ENCODE data around the gene CALHM6. TPM values are rescaled to one million over a fixed set of nuclear protein-coding genes. Genes with fewer than 3 reads are reported as not detected.

Gene CALHM6
- total and polyA plus RNA-seq, 10 donors: 84.2 to 212 (median 168) TPM

DNA sequence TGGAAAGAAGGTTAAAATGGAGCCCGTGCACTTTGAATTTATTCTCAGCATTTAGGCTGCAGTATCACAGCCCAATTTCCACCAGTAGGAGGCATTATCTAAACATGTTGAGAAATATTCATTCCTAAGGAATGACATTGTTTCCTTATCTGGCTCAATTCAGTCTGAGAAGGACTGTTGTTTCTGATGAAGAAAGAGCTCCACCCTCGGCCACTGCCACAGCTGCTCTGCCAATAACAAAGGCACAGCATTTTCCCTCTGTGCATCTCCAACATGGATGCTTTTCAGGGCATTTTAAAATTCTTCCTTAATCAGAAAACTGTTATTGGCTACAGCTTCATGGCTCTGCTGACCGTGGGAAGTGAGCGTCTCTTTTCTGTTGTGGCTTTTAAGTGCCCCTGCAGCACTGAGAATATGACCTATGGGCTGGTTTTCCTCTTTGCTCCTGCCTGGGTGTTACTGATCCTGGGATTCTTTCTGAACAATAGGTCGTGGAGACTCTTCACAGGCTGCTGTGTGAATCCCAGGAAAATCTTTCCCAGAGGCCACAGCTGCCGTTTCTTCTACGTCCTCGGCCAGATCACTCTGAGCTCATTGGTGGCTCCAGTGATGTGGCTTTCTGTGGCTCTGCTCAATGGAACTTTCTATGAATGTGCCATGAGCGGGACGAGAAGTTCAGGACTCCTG lies 50.4 kb downstream of the CALHM6 start, which contains the start of gene CALHM5:
Gene CALHM5 (plus strand): TSS at position 216 of the 687 bp plus-strand sequence. CDS start 58 bp downstream, at position 274.
- no peak for DNase-seq
- TF ChIP-seq POLR2A (IDR thresholded peaks at IDR 0.05): no peak
- peak in 10 of 11 experiments; percentile 18 to 67 (median 54) for TF ChIP-seq CTCF (IDR thresholded peaks at IDR 0.05 in 8 of 11, conservative IDR thresholded peaks at IDR 0.05 in 3 of 11)
- TF ChIP-seq POLR2AphosphoS5 (IDR thresholded peaks at IDR 0.05): peak in 1 of 3 donors; percentile 31
- 49 to 72% (median 65%) methylated on average over 10 of the region's 10 CpGs for WGBS, 5 donors

DNA sequence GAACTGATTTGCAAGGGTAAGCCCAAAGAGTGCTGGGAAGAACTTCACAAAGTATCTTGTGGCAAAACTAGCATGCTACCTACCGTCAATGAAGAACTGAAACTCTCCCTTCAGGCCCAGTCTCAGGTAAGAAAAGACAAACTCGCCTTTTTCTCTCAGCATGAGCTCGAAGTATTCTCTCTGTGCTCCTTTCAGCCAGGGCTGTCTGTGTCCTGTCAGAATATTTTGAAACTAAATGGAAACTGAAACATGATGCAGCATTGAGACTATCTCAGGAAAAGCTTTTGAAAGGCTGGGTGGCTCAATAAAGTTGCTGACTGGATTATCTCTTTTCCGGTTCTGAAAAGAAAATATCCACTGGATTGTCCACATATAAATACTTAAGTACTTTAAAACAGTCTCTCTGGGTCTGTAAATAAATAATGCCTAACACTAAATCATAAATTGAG lies 51.0 kb downstream of the CALHM6 start:
- intact Hi-C loops (cut with DNase I; ENCODE audit: low total_unique reads): no loop called here
- Histone ChIP-seq H3K36me3 (peaks cover 0 to 7% (median 0%) of the 10 kb centered on the region in 6 donors), H3K27me3 (replicated peaks in 1 of 7) (no peaks in the 10 kb centered on the region), H3K9me3 (peaks cover 0 to 13% (median 0%) of the 10 kb centered on the region in 8 donors), H3K4me3 (peak overlapping the region; percentile 7 to 59 (median 26)), H3K4me1 (peaks cover 0 to 31% (median 12%) of the 10 kb centered on the region in 6 donors), H3K27ac (peak overlapping the region; percentile 70 to 87 (median 84))
- no peak for TF ChIP-seq POLR2AphosphoS5 (IDR thresholded peaks at IDR 0.05)
- TF ChIP-seq POLR2A (IDR thresholded peaks at IDR 0.05): no peak
- no peak for TF ChIP-seq CTCF (IDR thresholded peaks at IDR 0.05 in 8 of 11, conservative IDR thresholded peaks at IDR 0.05 in 3 of 11)
- no peak for DNase-seq
- 36 to 54% (median 52%) methylated on average over 4 of the region's 4 CpGs for WGBS, 5 donors

More for the DNA sequence above, 50.4 kb downstream of the CALHM6 start, which contains the start of gene CALHM5:
- H3K36me3 ChIP-seq: peaks cover 0 to 7% (median 0%) of the 10 kb centered on the region in 6 donors
- peak within 1 kb of the TSS; percentile 70 to 87 (median 84) for H3K27ac ChIP-seq
- H3K27me3 ChIP-seq (replicated peaks in 1 of 7): no peaks in the 10 kb centered on the region
- H3K9me3 ChIP-seq: peaks cover 0 to 13% (median 0%) of the 10 kb centered on the region in 8 donors
- H3K4me1 ChIP-seq: peaks cover 0 to 31% (median 12%) of the 10 kb centered on the region in 6 donors
- H3K4me3 ChIP-seq: peak within 1 kb of the TSS; percentile 7 to 59 (median 26)
- intact Hi-C loops (cut with DNase I; ENCODE audit: low total_unique reads): no loop called here

DNA sequence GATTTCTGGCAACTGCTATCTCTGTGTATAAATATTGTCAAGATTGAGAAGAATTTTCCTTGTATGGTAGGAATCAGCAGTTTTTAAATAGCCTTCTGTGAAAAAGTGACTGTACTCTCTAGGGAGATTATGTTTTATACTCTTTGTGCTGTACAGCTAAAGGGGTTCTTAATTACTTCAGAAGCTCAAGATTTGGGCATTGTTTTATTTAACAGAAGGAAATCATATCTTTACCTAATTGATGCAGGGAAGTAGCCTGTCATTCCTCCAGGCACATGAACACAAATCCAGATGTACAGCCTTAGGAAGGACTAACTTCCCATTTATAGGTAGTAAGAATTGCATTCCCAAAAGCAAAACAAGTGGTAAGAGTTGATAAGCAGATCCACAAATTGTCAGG lies 51.6 kb downstream of the CALHM6 start:
- no peaks in the 10 kb centered on the region for H3K27me3 ChIP-seq (replicated peaks in 1 of 7)
- no peak for DNase-seq
- TF ChIP-seq CTCF (IDR thresholded peaks at IDR 0.05 in 8 of 11, conservative IDR thresholded peaks at IDR 0.05 in 3 of 11): no peak
- no peak for TF ChIP-seq POLR2AphosphoS5 (IDR thresholded peaks at IDR 0.05)
- no peak for TF ChIP-seq POLR2A (IDR thresholded peaks at IDR 0.05)
- peaks cover 0 to 31% (median 12%) of the 10 kb centered on the region in 6 donors for H3K4me1 ChIP-seq
- peaks cover 0 to 13% (median 0%) of the 10 kb centered on the region in 8 donors for H3K9me3 ChIP-seq
- H3K27ac ChIP-seq: peak overlapping the region; percentile 70 to 87 (median 84)
- peaks cover 0 to 7% (median 0%) of the 10 kb centered on the region in 6 donors for H3K36me3 ChIP-seq
- intact Hi-C loops (cut with DNase I; ENCODE audit: low total_unique reads): no loop called here
- peak overlapping the region in 6 of 8 donors; percentile 16 to 59 (median 28) for H3K4me3 ChIP-seq

Other genes starting within 250 kb of the CALHM6 start
- gene TSPYL4, start 207.3 kb upstream of the CALHM6 start, total RNA-seq: 10 to 100 TPM; 11.2 to 19.0 (median 13.5) TPM
- 1 to 10 TPM; 7.2 to 7.8 (median 7.5) TPM for gene TSPYL4, start 207.3 kb upstream of the CALHM6 start, polyA plus RNA-seq
- 10 to 100 TPM; 63.1 to 97.7 (median 73.4) TPM for gene TSPYL1, start 181.4 kb upstream of the CALHM6 start, total RNA-seq
- 10 to 100 TPM; 28.7 to 41.7 (median 29.2) TPM for gene TSPYL1, start 181.4 kb upstream of the CALHM6 start, polyA plus RNA-seq
- gene DSE, start 90.4 kb upstream of the CALHM6 start, total RNA-seq: 10 to 100 TPM; 52.9 to 82.3 (median 65.4) TPM
- gene DSE, start 90.4 kb upstream of the CALHM6 start, polyA plus RNA-seq: 1 to 10 TPM; 8.2 to 9.4 (median 9.2) TPM
- 1 to 10 TPM; 1.3 to 2.6 (median 2.3) TPM for gene CALHM5, start 50.3 kb downstream of the CALHM6 start, total RNA-seq
- under 1 TPM; 0.24 to 0.67 (median 0.35) TPM for gene CALHM5, start 50.3 kb downstream of the CALHM6 start, polyA plus RNA-seq
- gene TRAPPC3L, start 84.3 kb downstream of the CALHM6 start, total RNA-seq: 1 to 10 TPM; 1.3 to 6.3 (median 3.3) TPM
- 1 to 10 TPM in 1 of 3 donors, under 1 TPM in 2; 0.33 to 3.0 (median 0.71) TPM for gene TRAPPC3L, start 84.3 kb downstream of the CALHM6 start, polyA plus RNA-seq
- not detected for gene CALHM4, start 92.4 kb downstream of the CALHM6 start, total RNA-seq
- not detected for gene CALHM4, start 92.4 kb downstream of the CALHM6 start, polyA plus RNA-seq
- gene RWDD1, start 110.1 kb downstream of the CALHM6 start, total RNA-seq: 10 to 100 TPM; 25.8 to 50.0 (median 30.8) TPM
- gene RWDD1, start 110.1 kb downstream of the CALHM6 start, polyA plus RNA-seq: 10 to 100 TPM; 45.2 to 57.5 (median 50.5) TPM
- gene RSPH4A, start 155.1 kb downstream of the CALHM6 start, total RNA-seq: 1 to 10 TPM in 3 of 7 donors, under 1 TPM in 4; 0.27 to 1.8 (median 0.77) TPM
- under 1 TPM; 0.17 to 0.59 (median 0.29) TPM for gene RSPH4A, start 155.1 kb downstream of the CALHM6 start, polyA plus RNA-seq
- 10 to 100 TPM; 12.8 to 17.5 (median 14.6) TPM for gene ZUP1, start 207.4 kb downstream of the CALHM6 start, total RNA-seq
- 10 to 100 TPM; 11.6 to 19.6 (median 11.8) TPM for gene ZUP1, start 207.4 kb downstream of the CALHM6 start, polyA plus RNA-seq
- 10 to 100 TPM; 11.7 to 29.6 (median 21.4) TPM for gene KPNA5, start 219.8 kb downstream of the CALHM6 start, total RNA-seq
- gene KPNA5, start 219.8 kb downstream of the CALHM6 start, polyA plus RNA-seq: 1 to 10 TPM; 3.0 to 4.2 (median 3.9) TPM

Measured in spleen (tissue), 11 donors.